B cell (primary cell): ENCODE measurements around the gene ULBP2. TPM values are rescaled to one million over a fixed set of nuclear protein-coding genes. Genes with fewer than 3 reads are reported as not detected.

Experiments used
- ATAC-seq: fragments of 200-7000 bp; cut with Tn5 transposase; one replicate; pipeline ENCODE4 v1.10.0; 2021; ENCODE audit warnings: low read depth, mild to moderate bottlenecking, moderate number of reproducible peaks, moderate library complexity
- CTCF ChIA-PET: fragments of 350-600 bp; sonication (Branson Sonifier 250); formaldehyde crosslinking; loops from one replicate; lab custom pipeline; 2021; ENCODE audit warnings: antibody characterized with exemption, inconsistent platforms; lab: Charles Lee
- POLR2A ChIA-PET: fragments of 350-600 bp; sonication (Branson Sonifier 250); formaldehyde crosslinking; loops from one replicate; lab custom pipeline; 2021; ENCODE audit warnings: antibody characterized with exemption; lab: Charles Lee
- DNase-seq: peaks from one replicate; pipeline ENCODE4 v3.0.0; 2013
- H2AFZ ChIP-seq: 2 replicates; pipeline ENCODE4 v1.6.1; 2012; ENCODE audit warnings: mild to moderate bottlenecking, low read depth, low read length; ENCODE audit not compliant: insufficient read depth, poor library complexity, severe bottlenecking
- H3K27ac ChIP-seq, 2 donors: 1 replicate in 1 of 2; 2 replicates in 1 of 2; pipeline ENCODE4 v1.5.1; 2012 to 2013; ENCODE audit warnings: low read length in 2 of 2, mild to moderate bottlenecking in 2 of 2, moderate library complexity in 1 of 2
- H3K27me3 ChIP-seq, 4 experiments: fragments of 200-600 bp in 1 of 4; sonication (generic) in 1 of 4; replicated peaks in 1 of 4; 1 replicate in 2 of 4; 2 replicates in 2 of 4; pipeline versions ENCODE4 v1.6.1 to v1.7.0; 2013 to 2016; ENCODE audit warnings: low read length in 3 of 4, mild to moderate bottlenecking in 2 of 4, mixed read lengths in 1 of 4, moderate library complexity in 1 of 4; ENCODE audit not compliant: insufficient read depth in 4 of 4, control insufficient read depth in 3 of 4; ENCODE audit errors: control extremely low read depth in 1 of 4
- H3K36me3 ChIP-seq, 2 experiments: replicated peaks in 1 of 2; 1 replicate in 1 of 2; 2 replicates in 1 of 2; pipeline versions ENCODE4 v1.6.1 to v1.7.1; 2013; ENCODE audit warnings: low read length in 1 of 2; ENCODE audit not compliant: insufficient read depth in 2 of 2, control insufficient read depth in 1 of 2; ENCODE audit errors: control extremely low read depth in 1 of 2, extremely low read depth in 1 of 2
- H3K4me1 ChIP-seq, 2 donors: fragments of 200-600 bp in 1 of 2; sonication (generic) in 1 of 2; 1 replicate in 1 of 2; 2 replicates in 1 of 2; pipeline versions ENCODE4 v1.5.1 to v1.6.1; 2013 to 2017; ENCODE audit warnings: low read length in 2 of 2; ENCODE audit not compliant: control insufficient read depth in 2 of 2, insufficient read depth in 2 of 2
- H3K4me2 ChIP-seq: replicated peaks from 2 replicates; pipeline ENCODE3; 2012; ENCODE audit warnings: mild to moderate bottlenecking, low read depth, low read length; ENCODE audit not compliant: poor library complexity, severe bottlenecking
- H3K4me3 ChIP-seq, 5 experiments: fragments of 200-600 bp in 1 of 5; sonication (generic) in 1 of 5; 1 replicate in 3 of 5; 2 replicates in 2 of 5; pipeline versions ENCODE4 v1.5.1 to v1.7.0; 2011 to 2016; ENCODE audit warnings: low read length in 4 of 5, mild to moderate bottlenecking in 4 of 5, low read depth in 2 of 5, control low read depth in 1 of 5, moderate library complexity in 1 of 5; ENCODE audit not compliant: insufficient read depth in 1 of 5; ENCODE audit errors: control extremely low read depth in 1 of 5, extremely low read depth in 1 of 5
- H3K79me2 ChIP-seq: fragments of 200-600 bp; sonication (generic); one replicate; pipeline ENCODE4 v1.6.0; 2016; ENCODE audit warnings: low read length; ENCODE audit not compliant: control insufficient read depth, insufficient read depth
- H3K9ac ChIP-seq: fragments of 200-600 bp; sonication (generic); 2 replicates; pipeline ENCODE4 v1.6.1; 2017; ENCODE audit warnings: mild to moderate bottlenecking, low read length, moderate library complexity
- H3K9me3 ChIP-seq, 3 donors: one replicate each; pipeline versions ENCODE4 v1.6.1 to v1.7.1; 2013; ENCODE audit warnings: low read length in 2 of 3; ENCODE audit not compliant: control insufficient read depth in 2 of 3, insufficient read depth in 1 of 3; ENCODE audit errors: control extremely low read depth in 1 of 3
- H4K20me1 ChIP-seq: 2 replicates; pipeline ENCODE4 v1.6.0; 2012; ENCODE audit warnings: mild to moderate bottlenecking, low read length; ENCODE audit not compliant: insufficient read depth, control insufficient read depth, poor library complexity, severe bottlenecking
- H3K27ac Mint-ChIP-seq: one replicate; pipeline ENCODE4 v1.8.0; 2021; ENCODE audit warnings: mixed read lengths
- H3K27me3 Mint-ChIP-seq: one replicate; pipeline ENCODE4 v1.8.0; 2021; ENCODE audit warnings: mixed read lengths
- H3K4me1 Mint-ChIP-seq: one replicate; pipeline ENCODE4 v1.8.0; 2021; ENCODE audit warnings: mixed read lengths
- H3K4me3 Mint-ChIP-seq: one replicate; pipeline ENCODE4 v1.8.0; 2021; ENCODE audit warnings: mixed read lengths
- H3K9me3 Mint-ChIP-seq: one replicate; pipeline ENCODE4 v1.8.0; 2022; ENCODE audit warnings: mixed read lengths; ENCODE audit not compliant: insufficient read depth
- CTCF ChIP-seq: fragments of 200-600 bp; IDR thresholded peaks from one replicate; pipeline ENCODE4 v1.8.0; 2022; ENCODE audit warnings: antibody characterized with exemption, mild to moderate bottlenecking
- EZH2 ChIP-seq: IDR thresholded peaks from 2 replicates; pipeline ENCODE4 v1.6.1; 2012; ENCODE audit warnings: borderline replicate concordance, low read depth, mild to moderate bottlenecking, moderate library complexity, low read length; ENCODE audit not compliant: insufficient read depth, poor library complexity, severe bottlenecking
- WGBS: methylation state at CpG from one replicate; pipeline ENCODE4 v1.1.5; 2013; ENCODE audit warnings: missing lambda C conversion rate; ENCODE audit not compliant: insufficient coverage; 5-methylcytosine and 5-hydroxymethylcytosine counted together
- intact Hi-C: fragments of 100-400 bp; cut with micrococcal nuclease; formaldehyde crosslinking; loops from one replicate; pipeline ENCODE4 v1.10.0; 2022
- polyA plus RNA-seq: library from polyadenylated mRNA; depleted of rRNA; stranded (reverse); fragments of >200 nt; gene quantifications from 2 replicates; pipeline ENCODE4 v1.2.3, GENCODE V29; 2012
- total RNA-seq, 2 donors: library from RNA; stranded (reverse); fragments of 120-200 nt in 1 of 2; gene quantifications; 1 replicate in 1 of 2; 2 replicates in 1 of 2; pipeline versions ENCODE4 v1.2.3 to v1.2.4, GENCODE V29; 2013 to 2022

Gene ULBP2
- total and polyA plus RNA-seq, 2 donors (not counting 1 experiment from before 2014, with no cell fraction given) = 0.31 TPM; not detected in 1

GRCh38 chr6:149995971-149996370, 54.2 kb downstream of the ULBP2 start:
- Mint-ChIP-seq H3K4me3 (no peak overlapping the region), H3K27ac (no peak overlapping the region), H3K9me3 (no peaks in the 10 kb centered on the region), H3K4me1 (peaks cover 12% of the 10 kb centered on the region), H3K27me3 (peaks cover 48% of the 10 kb centered on the region)
- Histone ChIP-seq H3K36me3 (no peaks in the 10 kb centered on the region), H3K27me3 (peaks cover 0 to 44% (median 21%) of the 10 kb centered on the region in 4 experiments), H3K79me2 (no peaks in the 10 kb centered on the region), H3K9me3 (peaks cover 0 to 6% (median 0%) of the 10 kb centered on the region in 3 donors), H2AFZ (no peak overlapping the region), H4K20me1 (peaks cover 5% of the 10 kb centered on the region), H3K4me3 (no peak overlapping the region), H3K9ac (no peak overlapping the region), H3K4me2 (no peak overlapping the region), H3K27ac (no peak overlapping the region), H3K4me1 (peaks cover 9 to 14% of the 10 kb centered on the region in 2 donors)
- DNase-seq (no peak), ATAC-seq (no peak)
- TF ChIP-seq CTCF (no peak), EZH2 (no peak)
- intact Hi-C loops = no loop called here
- ChIA-PET CTCF (no interaction called here), POLR2A (no interaction called here)
- 69% methylated on average over 2 of the region's 7 CpGs for WGBS

Other genes with a start within 250 kb of the ULBP2 start
- gene LATS1, start 223.9 kb upstream of the ULBP2 start, total RNA-seq = 48.0 and 54.0 TPM in 2 replicates
- 11.6 and 12.3 TPM in 2 replicates for gene LATS1, start 223.9 kb upstream of the ULBP2 start, polyA plus RNA-seq
- gene NUP43, start 195.5 kb upstream of the ULBP2 start, total RNA-seq = 75.7 and 77.7 TPM in 2 replicates
- gene NUP43, start 195.5 kb upstream of the ULBP2 start, polyA plus RNA-seq = 12.9 and 14.2 TPM in 2 replicates
- gene PCMT1, start 192.3 kb upstream of the ULBP2 start, total RNA-seq = 46.4 and 50.0 TPM in 2 replicates
- gene PCMT1, start 192.3 kb upstream of the ULBP2 start, polyA plus RNA-seq = 30.3 and 38.0 TPM in 2 replicates
- gene LRP11, start 77.7 kb upstream of the ULBP2 start, total RNA-seq = 1.00 and 1.2 TPM in 2 replicates
- 0.07 and 0.34 TPM in 2 replicates for gene LRP11, start 77.7 kb upstream of the ULBP2 start, polyA plus RNA-seq
- gene RAET1E, start 43.9 kb upstream of the ULBP2 start, total RNA-seq = not detected in 2 replicates
- gene RAET1E, start 43.9 kb upstream of the ULBP2 start, polyA plus RNA-seq = not detected in 2 replicates
- gene RAET1G, start 18.9 kb upstream of the ULBP2 start, total RNA-seq = not detected in 2 replicates
- not detected in 2 replicates for gene RAET1G, start 18.9 kb upstream of the ULBP2 start, polyA plus RNA-seq
- gene ULBP1, start 21.9 kb downstream of the ULBP2 start, total RNA-seq = 0.12 and 0.19 TPM in 2 replicates
- gene ULBP1, start 21.9 kb downstream of the ULBP2 start, polyA plus RNA-seq = 0.04 and 0.48 TPM in 2 replicates
- gene RAET1L, start 83.5 kb downstream of the ULBP2 start, total RNA-seq = not detected in 2 replicates
- gene RAET1L, start 83.5 kb downstream of the ULBP2 start, polyA plus RNA-seq = not detected in 2 replicates
- 0.61 and 0.69 TPM in 2 replicates for gene ULBP3, start 127.1 kb downstream of the ULBP2 start, total RNA-seq
- gene ULBP3, start 127.1 kb downstream of the ULBP2 start, polyA plus RNA-seq = 0.10 and 0.22 TPM in 2 replicates
- not detected in 2 replicates for gene PPP1R14C, start 201.0 kb downstream of the ULBP2 start, total RNA-seq
- gene PPP1R14C, start 201.0 kb downstream of the ULBP2 start, polyA plus RNA-seq = not detected in 2 replicates